ENCODE data around the gene TMEM87B. TPM values are rescaled to one million over a fixed set of nuclear protein-coding genes. Genes with fewer than 3 reads are reported as not detected.

TMEM87B gene
- total and polyA plus RNA-seq, 4 donors, result 11.2 to 26.4 (median 18.1) TPM

DNA sequence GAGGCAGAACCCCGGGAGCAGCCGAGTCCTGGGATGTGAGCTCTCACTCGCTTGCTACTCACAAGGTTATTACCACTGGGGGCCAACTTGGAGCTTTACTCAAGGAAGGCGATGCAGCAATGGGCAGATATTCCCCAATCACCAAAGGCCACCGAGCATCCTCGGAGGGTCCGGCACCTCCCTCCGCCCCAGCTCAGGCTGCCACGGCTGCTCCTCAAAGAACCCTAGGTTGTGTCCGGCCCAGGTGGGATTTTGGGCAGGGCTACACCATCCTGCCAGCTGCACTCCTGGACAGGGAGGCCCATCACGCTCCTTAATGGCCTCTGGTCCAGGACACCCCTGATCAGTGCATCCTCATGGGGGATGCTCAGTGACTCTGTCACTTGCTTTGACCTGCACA, 107.9 kb downstream of the TMEM87B start:
- Histone ChIP-seq H3K9me3 (ENCODE audit: control insufficient read depth in 4 of 4, insufficient read depth in 3 of 4, low read length in 3 of 4) (no peaks in the 10 kb centered on the region), H3K36me3 (ENCODE audit: control insufficient read depth in 4 of 4, insufficient read depth in 4 of 4, low read length in 4 of 4) (no peaks in the 10 kb centered on the region), H3K27ac (ENCODE audit: low read depth in 1 of 2, low read length in 1 of 2) (no peak overlapping the region), H3K9ac (ENCODE audit: insufficient read depth in 1 of 2, low read length in 2 of 2) (no peak overlapping the region), H3K27me3 (ENCODE audit: control insufficient read depth in 3 of 3, insufficient read depth in 3 of 3, low read length in 2 of 3) (no peaks in the 10 kb centered on the region), H3K4me3 (no peak overlapping the region), H3K4me1 (ENCODE audit: control insufficient read depth in 5 of 5, insufficient read depth in 5 of 5, low read length in 5 of 5) (no peaks in the 10 kb centered on the region)
- DNase-seq, result no peak
- ATAC-seq (ENCODE audit: insufficient read depth, low FRiP score), result no peak
- 95% methylated on average over 11 of the region's 11 CpGs for WGBS, 2 donors
- no peak for TF ChIP-seq CTCF (IDR thresholded peaks at IDR 0.05; ENCODE audit: control extremely low read depth, extremely low read depth)

DNA sequence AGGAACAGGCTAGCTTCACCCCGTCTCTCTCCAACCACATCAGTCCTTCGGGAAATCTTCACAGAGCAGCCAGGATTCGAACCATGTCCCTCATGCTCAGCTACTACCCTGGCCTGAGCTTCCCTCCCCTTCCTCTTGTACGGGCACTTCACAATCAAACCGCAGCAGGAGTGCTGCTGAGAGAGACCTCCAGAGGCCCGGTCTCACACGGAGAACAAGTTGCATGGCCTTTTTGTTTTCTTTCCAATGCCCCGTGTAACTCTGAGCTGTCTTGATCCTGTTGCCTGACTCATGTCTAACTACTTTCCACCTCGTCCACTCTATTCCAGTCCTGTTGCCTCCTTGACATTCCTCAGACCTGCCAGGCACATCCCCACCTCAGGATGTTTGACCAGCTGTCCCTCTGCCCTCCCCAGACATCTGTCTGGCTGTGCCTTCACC, 108.5 kb downstream of the TMEM87B start:
- Histone ChIP-seq H3K36me3 (ENCODE audit: control insufficient read depth in 4 of 4, insufficient read depth in 4 of 4, low read length in 4 of 4) (no peaks in the 10 kb centered on the region), H3K9ac (ENCODE audit: insufficient read depth in 1 of 2, low read length in 2 of 2) (no peak overlapping the region), H3K4me3 (no peak overlapping the region), H3K9me3 (ENCODE audit: control insufficient read depth in 4 of 4, insufficient read depth in 3 of 4, low read length in 3 of 4) (no peaks in the 10 kb centered on the region), H3K27me3 (ENCODE audit: control insufficient read depth in 3 of 3, insufficient read depth in 3 of 3, low read length in 2 of 3) (no peaks in the 10 kb centered on the region), H3K4me1 (ENCODE audit: control insufficient read depth in 5 of 5, insufficient read depth in 5 of 5, low read length in 5 of 5) (no peaks in the 10 kb centered on the region), H3K27ac (ENCODE audit: low read depth in 1 of 2, low read length in 1 of 2) (no peak overlapping the region)
- ATAC-seq (ENCODE audit: insufficient read depth, low FRiP score) (no peak), DNase-seq (no peak)
- 80 to 88% methylated on average over 9 of the region's 9 CpGs for WGBS, 2 donors
- TF ChIP-seq CTCF (IDR thresholded peaks at IDR 0.05; ENCODE audit: control extremely low read depth, extremely low read depth), result no peak

DNA sequence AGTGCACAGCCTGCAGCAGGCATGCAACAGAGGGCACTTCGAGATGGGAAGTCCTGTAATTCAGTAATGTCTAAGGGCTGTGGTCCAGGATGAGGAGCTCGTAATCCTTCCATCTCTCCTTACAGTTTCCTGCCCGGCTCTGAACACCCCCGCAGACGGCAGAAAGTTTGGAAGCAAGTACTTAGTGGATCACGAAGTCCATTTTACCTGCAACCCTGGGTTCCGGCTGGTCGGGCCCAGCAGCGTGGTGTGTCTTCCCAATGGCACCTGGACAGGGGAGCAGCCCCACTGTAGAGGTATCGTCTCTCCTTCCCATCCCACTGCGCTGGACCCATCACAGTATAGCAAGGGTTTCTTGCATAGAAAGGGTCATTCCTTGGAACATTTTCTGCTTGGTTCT, 109.8 kb downstream of the TMEM87B start:
- DNase-seq, result no peak
- WGBS, 2 donors, result 92 to 97% methylated on average over 11 of the region's 11 CpGs
- no peak for TF ChIP-seq CTCF (IDR thresholded peaks at IDR 0.05; ENCODE audit: control extremely low read depth, extremely low read depth)

GRCh38 chr2:112165296-112165695, 110.2 kb downstream of the TMEM87B start:
- TF ChIP-seq CTCF (IDR thresholded peaks at IDR 0.05; ENCODE audit: control extremely low read depth, extremely low read depth), result no peak
- no peak overlapping the region for H3K4me3 ChIP-seq
- H3K36me3 ChIP-seq (ENCODE audit: control insufficient read depth in 4 of 4, insufficient read depth in 4 of 4, low read length in 4 of 4), result no peaks in the 10 kb centered on the region
- DNase-seq (no peak), ATAC-seq (ENCODE audit: insufficient read depth, low FRiP score) (no peak)
- WGBS, 2 donors, result 93 to 97% methylated on average over 4 of the region's 4 CpGs
- H3K27me3 ChIP-seq (ENCODE audit: control insufficient read depth in 3 of 3, insufficient read depth in 3 of 3, low read length in 2 of 3), result no peaks in the 10 kb centered on the region
- H3K9ac ChIP-seq (ENCODE audit: insufficient read depth in 1 of 2, low read length in 2 of 2), result no peak overlapping the region
- H3K9me3 ChIP-seq (ENCODE audit: control insufficient read depth in 4 of 4, insufficient read depth in 3 of 4, low read length in 3 of 4), result peaks cover 0 to 2% (median 0%) of the 10 kb centered on the region in 4 donors
- no peaks in the 10 kb centered on the region for H3K4me1 ChIP-seq (ENCODE audit: control insufficient read depth in 5 of 5, insufficient read depth in 5 of 5, low read length in 5 of 5)
- no peak overlapping the region for H3K27ac ChIP-seq (ENCODE audit: low read depth in 1 of 2, low read length in 1 of 2)

More for the DNA sequence above, 109.8 kb downstream of the TMEM87B start:
- ATAC-seq (ENCODE audit: insufficient read depth, low FRiP score), result no peak
- H3K27me3 ChIP-seq (ENCODE audit: control insufficient read depth in 3 of 3, insufficient read depth in 3 of 3, low read length in 2 of 3), result no peaks in the 10 kb centered on the region
- H3K9ac ChIP-seq (ENCODE audit: insufficient read depth in 1 of 2, low read length in 2 of 2), result no peak overlapping the region
- H3K36me3 ChIP-seq (ENCODE audit: control insufficient read depth in 4 of 4, insufficient read depth in 4 of 4, low read length in 4 of 4), result no peaks in the 10 kb centered on the region
- H3K9me3 ChIP-seq (ENCODE audit: control insufficient read depth in 4 of 4, insufficient read depth in 3 of 4, low read length in 3 of 4), result peaks cover 0 to 2% (median 0%) of the 10 kb centered on the region in 4 donors
- no peaks in the 10 kb centered on the region for H3K4me1 ChIP-seq (ENCODE audit: control insufficient read depth in 5 of 5, insufficient read depth in 5 of 5, low read length in 5 of 5)
- H3K27ac ChIP-seq (ENCODE audit: low read depth in 1 of 2, low read length in 1 of 2), result no peak overlapping the region
- H3K4me3 ChIP-seq, result no peak overlapping the region
